ENCODE data around the gene KDM3A. TPM values are rescaled to one million over a fixed set of nuclear protein-coding genes. Genes with fewer than 3 reads are reported as not detected.

KDM3A gene
- total and polyA plus RNA-seq, 2 of the 8 experiments (the other 6 are each of a cell fraction or from before 2014, with no cell fraction given), result 15.8 to 29.2 TPM

DNA sequence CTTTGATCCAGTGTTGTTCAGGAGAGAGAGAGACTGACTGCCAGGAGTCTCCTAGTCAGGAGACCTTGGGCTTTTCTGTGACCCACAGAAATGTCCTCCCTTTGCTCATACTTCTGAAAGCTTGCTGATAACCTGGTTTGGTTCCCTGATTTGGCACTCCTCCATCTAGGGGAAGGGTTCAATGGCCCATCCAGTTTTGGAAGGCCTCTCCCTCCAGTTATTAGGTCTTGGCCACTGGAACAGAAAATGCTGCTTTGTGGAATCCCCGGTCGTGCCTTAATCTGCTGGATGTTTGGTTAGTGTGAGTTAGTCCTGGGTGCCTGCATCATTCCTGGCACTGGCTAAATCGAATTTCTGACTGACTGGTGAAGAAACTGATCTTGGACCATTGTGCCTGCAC, 35.7 kb downstream of the KDM3A start:
- WGBS, 2 experiments (ENCODE audit: extremely low coverage in 1 of 2, insufficient coverage in 1 of 2, insufficient read length in 1 of 2, insufficient replicate concordance in 2 of 2, low coverage in 1 of 2, low lambda C conversion rate in 2 of 2, missing lambda C conversion rate in 1 of 2), result 96% methylated on average over 3 of the region's 3 CpGs; no CpG with 5 or more reads in 1 of the 2 experiments
- Histone ChIP-seq H3K4me3 (ENCODE audit: extremely low read depth in 1 of 4, insufficient read depth in 2 of 4, low read depth in 3 of 4, low read length in 4 of 4) (no peak overlapping the region), H4K5ac (ENCODE audit: insufficient read length, low read depth, low read length) (no peak overlapping the region), H3K9ac (replicated peaks in 1 of 4; ENCODE audit: extremely low read depth in 1 of 4, low read depth in 3 of 4, low read length in 3 of 4) (peak overlapping the region in 1 of 4 experiments; percentile 34; a peak in 1 of 7 replicates), H2BK15ac (ENCODE audit: low read length) (no peak overlapping the region), H3K4me1 (replicated peaks in 1 of 4; ENCODE audit: control insufficient read depth in 3 of 4, insufficient read depth in 4 of 4, low read length in 3 of 4) (no peaks in the 10 kb centered on the region), H3K27ac (ENCODE audit: low read depth, low read length) (no peak overlapping the region), H3K56ac (replicated peaks; ENCODE audit: insufficient read length, low read depth, low read length) (no peak overlapping the region), H3K4me2 (ENCODE audit: insufficient read depth in 1 of 2, low read depth in 2 of 2, low read length in 2 of 2) (no peak overlapping the region), H3K14ac (ENCODE audit: insufficient read length) (no peak overlapping the region), H3K79me1 (ENCODE audit: low read depth, low read length) (no peaks in the 10 kb centered on the region), H3K27me3 (replicated peaks in 1 of 4; ENCODE audit: control insufficient read depth in 3 of 4, extremely low read depth in 1 of 4, insufficient read depth in 3 of 4, low read length in 3 of 4) (peaks cover 0 to 1% (median 0%) of the 10 kb centered on the region in 4 experiments; a peak in 1 of 7 replicates), H3K23me2 (ENCODE audit: low read depth, low read length) (no peaks in the 10 kb centered on the region), H3K79me2 (ENCODE audit: control insufficient read depth in 1 of 2, insufficient read depth in 2 of 2, low read length in 2 of 2) (no peaks in the 10 kb centered on the region), H2BK20ac (ENCODE audit: low read length) (no peak overlapping the region), H4K20me1 (replicated peaks in 1 of 2; ENCODE audit: control insufficient read depth in 1 of 2, insufficient read depth in 2 of 2, low read length in 2 of 2) (peaks cover 0 to 3% of the 10 kb centered on the region in 2 experiments), H2AFZ (ENCODE audit: low read length) (no peak overlapping the region), H2BK5ac (ENCODE audit: low read depth, low read length) (no peak overlapping the region), H3K4ac (replicated peaks; ENCODE audit: insufficient read length, low read depth, low read length) (no peak overlapping the region), H2BK120ac (replicated peaks; ENCODE audit: low read depth, low read length) (no peak overlapping the region), H2AK5ac (ENCODE audit: low read depth, low read length) (no peak overlapping the region), H2BK12ac (ENCODE audit: low read depth, low read length) (no peak overlapping the region), H3K9me3 (ENCODE audit: insufficient read depth in 2 of 2, low read depth in 1 of 2, low read length in 1 of 2) (no peaks in the 10 kb centered on the region), H4K91ac (replicated peaks; ENCODE audit: insufficient read length, low read length) (no peak overlapping the region), H3K18ac (ENCODE audit: extremely low read depth, low read length) (no peak overlapping the region), H4K8ac (ENCODE audit: extremely low read depth, insufficient read depth, low read length) (no peak overlapping the region), H3K23ac (ENCODE audit: insufficient read length) (no peak overlapping the region), H3K36me3 (ENCODE audit: control insufficient read depth in 2 of 4, insufficient read depth in 4 of 4, low read length in 3 of 4) (peaks cover 5 to 55% (median 30%) of the 10 kb centered on the region in 4 experiments; a peak in 7 of 8 replicates)
- TF ChIP-seq SUZ12 (IDR thresholded peaks at IDR 0.05; ENCODE audit: low read length), result no peak
- no peak for TF ChIP-seq GTF2F1 (IDR thresholded peaks at IDR 0.05; ENCODE audit: borderline replicate concordance, low read depth, low read length)
- TF ChIP-seq EP300 (IDR thresholded peaks at IDR 0.05; ENCODE audit: borderline replicate concordance in 1 of 2, low read depth in 2 of 2, low read length in 2 of 2), result no peak
- TF ChIP-seq ASH2L (IDR thresholded peaks at IDR 0.05; ENCODE audit: low read length), result no peak
- no peak for TF ChIP-seq HDAC2 (IDR thresholded peaks at IDR 0.05; ENCODE audit: borderline replicate concordance in 1 of 2, low read depth in 2 of 2, low read length in 2 of 2)
- TF ChIP-seq POLR2AphosphoS5 (IDR thresholded peaks at IDR 0.05; ENCODE audit: low read depth, low read length), result no peak
- TF ChIP-seq, protein P1, sequence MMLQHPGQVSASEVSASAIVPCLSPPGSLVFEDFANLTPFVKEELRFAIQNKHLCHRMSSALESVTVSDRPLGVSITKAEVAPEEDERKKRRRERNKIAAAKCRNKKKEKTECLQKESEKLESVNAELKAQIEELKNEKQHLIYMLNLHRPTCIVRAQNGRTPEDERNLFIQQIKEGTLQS (IDR thresholded peaks at IDR 0.05; ENCODE audit: insufficient read depth, low read depth, low read length), result no peak
- no peak for TF ChIP-seq CHD1 (IDR thresholded peaks at IDR 0.05; ENCODE audit: low read depth, low read length)
- TF ChIP-seq, protein P2, sequence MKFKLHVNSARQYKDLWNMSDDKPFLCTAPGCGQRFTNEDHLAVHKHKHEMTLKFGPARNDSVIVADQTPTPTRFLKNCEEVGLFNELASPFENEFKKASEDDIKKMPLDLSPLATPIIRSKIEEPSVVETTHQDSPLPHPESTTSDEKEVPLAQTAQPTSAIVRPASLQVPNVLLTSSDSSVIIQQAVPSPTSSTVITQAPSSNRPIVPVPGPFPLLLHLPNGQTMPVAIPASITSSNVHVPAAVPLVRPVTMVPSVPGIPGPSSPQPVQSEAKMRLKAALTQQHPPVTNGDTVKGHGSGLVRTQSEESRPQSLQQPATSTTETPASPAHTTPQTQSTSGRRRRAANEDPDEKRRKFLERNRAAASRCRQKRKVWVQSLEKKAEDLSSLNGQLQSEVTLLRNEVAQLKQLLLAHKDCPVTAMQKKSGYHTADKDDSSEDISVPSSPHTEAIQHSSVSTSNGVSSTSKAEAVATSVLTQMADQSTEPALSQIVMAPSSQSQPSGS (IDR thresholded peaks at IDR 0.05; ENCODE audit: low read length), result no peak
- DNase-seq (ENCODE audit: low read depth in 1 of 2, low spot score in 2 of 2) (no peak), FAIRE-seq (no peak)
- CTCF ChIA-PET (ENCODE audit: partially characterized antibody), result interaction anchor here (1.1 to 1.5 kb wide), 2 partner anchors 9 to 274 kb away, joined by 3 read pairs; no protein-coding TSS in a partner anchor
- POLR2A ChIA-PET (ENCODE audit: partially characterized antibody), result no interaction called here
